ENCODE results near the gene BTG3.

BTG3 gene

GRCh38 chr21:17612565-17613241 is at the start of gene BTG3:
Gene BTG3 (minus strand): TSS chr21:17612901. CDS start chr21:17609144, 3,757 bp downstream.
- FAIRE-seq: no peak

- FAIRE-seq: no peak
These were observed 48.2 kb upstream of the BTG3 start for GRCh38 chr21:17660862-17661261.

GRCh38 chr21:17660452-17660851 is 47.8 kb upstream of the BTG3 start:
- no peak for FAIRE-seq

GRCh38 chr21:17658931-17659330 is 46.2 kb upstream of the BTG3 start:
- no peak for FAIRE-seq

- no peak for FAIRE-seq
These were observed 38.8 kb upstream of the BTG3 start for GRCh38 chr21:17651526-17651925.

GRCh38 chr21:17650292-17650691 is 37.6 kb upstream of the BTG3 start:
- no peak for FAIRE-seq

GRCh38 chr21:17646790-17647189 is 34.1 kb upstream of the BTG3 start:
- no peak for FAIRE-seq

GRCh38 chr21:17644186-17644585 is 31.5 kb upstream of the BTG3 start:
- no peak for FAIRE-seq

- no peak for FAIRE-seq
These were observed 28.1 kb upstream of the BTG3 start for GRCh38 chr21:17640821-17641220.

- FAIRE-seq: no peak
These were observed 24.0 kb upstream of the BTG3 start for GRCh38 chr21:17636711-17637110.

- no peak for FAIRE-seq
These were observed 18.5 kb upstream of the BTG3 start for GRCh38 chr21:17631195-17631594.

GRCh38 chr21:17622018-17622417 is 9.3 kb upstream of the BTG3 start:
- FAIRE-seq: no peak

- FAIRE-seq: no peak
These were observed 4.1 kb upstream of the BTG3 start for GRCh38 chr21:17616831-17617230.

- no peak for FAIRE-seq
These were observed 558 bp upstream of the BTG3 start for GRCh38 chr21:17613242-17613676.

GRCh38 chr21:17612023-17612564 is 607 bp downstream of the BTG3 start:
- FAIRE-seq: no peak

GRCh38 chr21:17611414-17612022 is 1.2 kb downstream of the BTG3 start:
- FAIRE-seq: no peak

GRCh38 chr21:17610911-17611310 is 1.8 kb downstream of the BTG3 start:
- FAIRE-seq: no peak

- FAIRE-seq: no peak
These were observed 3.0 kb downstream of the BTG3 start for GRCh38 chr21:17609681-17610080.

GRCh38 chr21:17607684-17608083 is 5.0 kb downstream of the BTG3 start:
- FAIRE-seq: no peak

- no peak for FAIRE-seq
These were observed 9.8 kb downstream of the BTG3 start for GRCh38 chr21:17602874-17603273.

- FAIRE-seq: no peak
These were observed 14.3 kb downstream of the BTG3 start for GRCh38 chr21:17598437-17598836.

- no peak for FAIRE-seq
These were observed 15.0 kb downstream of the BTG3 start for GRCh38 chr21:17597680-17598079.

- FAIRE-seq: no peak
These were observed 22.3 kb downstream of the BTG3 start for GRCh38 chr21:17590430-17590829.

- peak; percentile 87 for FAIRE-seq
These were observed 26.7 kb downstream of the BTG3 start for GRCh38 chr21:17585875-17586450.

Measured in TTC549 (cell line).